ENCODE measurements around the gene TPP2.

DNA sequence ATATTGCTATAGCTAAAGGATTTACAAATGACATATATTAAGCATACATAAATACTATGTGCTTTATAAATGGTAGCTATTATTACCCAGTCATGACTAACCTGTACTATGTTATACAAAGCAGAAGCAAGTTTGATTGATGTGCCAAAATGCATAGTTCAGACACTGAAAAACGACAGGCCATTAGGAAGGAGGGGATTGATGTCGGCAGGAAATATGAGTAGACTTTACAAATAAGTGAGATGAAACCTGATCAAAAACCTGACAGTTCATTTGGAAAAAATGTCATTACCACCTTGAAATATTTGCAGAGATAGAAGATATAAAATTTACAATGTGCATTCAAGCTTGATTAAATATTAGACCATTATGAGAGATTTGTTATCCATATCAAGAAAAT lies 38.8 kb upstream of the TPP2 start:
- TF ChIP-seq, protein P1, sequence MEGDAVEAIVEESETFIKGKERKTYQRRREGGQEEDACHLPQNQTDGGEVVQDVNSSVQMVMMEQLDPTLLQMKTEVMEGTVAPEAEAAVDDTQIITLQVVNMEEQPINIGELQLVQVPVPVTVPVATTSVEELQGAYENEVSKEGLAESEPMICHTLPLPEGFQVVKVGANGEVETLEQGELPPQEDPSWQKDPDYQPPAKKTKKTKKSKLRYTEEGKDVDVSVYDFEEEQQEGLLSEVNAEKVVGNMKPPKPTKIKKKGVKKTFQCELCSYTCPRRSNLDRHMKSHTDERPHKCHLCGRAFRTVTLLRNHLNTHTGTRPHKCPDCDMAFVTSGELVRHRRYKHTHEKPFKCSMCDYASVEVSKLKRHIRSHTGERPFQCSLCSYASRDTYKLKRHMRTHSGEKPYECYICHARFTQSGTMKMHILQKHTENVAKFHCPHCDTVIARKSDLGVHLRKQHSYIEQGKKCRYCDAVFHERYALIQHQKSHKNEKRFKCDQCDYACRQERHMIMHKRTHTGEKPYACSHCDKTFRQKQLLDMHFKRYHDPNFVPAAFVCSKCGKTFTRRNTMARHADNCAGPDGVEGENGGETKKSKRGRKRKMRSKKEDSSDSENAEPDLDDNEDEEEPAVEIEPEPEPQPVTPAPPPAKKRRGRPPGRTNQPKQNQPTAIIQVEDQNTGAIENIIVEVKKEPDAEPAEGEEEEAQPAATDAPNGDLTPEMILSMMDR (IDR thresholded peaks at IDR 0.05), result no peak
- no peak for TF ChIP-seq POLR2A (IDR thresholded peaks at IDR 0.05)
